Common myeloid progenitor, CD34-positive (primary cell): ENCODE data around the gene LRFN2.

ENCODE experiments used
- CTCF ChIA-PET: fragments of 350-600 bp; sonication (Branson Sonifier 250); formaldehyde crosslinking; loops from one replicate; lab custom pipeline; 2021; ENCODE audit warnings: antibody characterized with exemption; lab: Charles Lee
- POLR2A ChIA-PET: fragments of 350-600 bp; sonication (Branson Sonifier 250); formaldehyde crosslinking; loops from one replicate; lab custom pipeline; 2021; ENCODE audit warnings: antibody characterized with exemption; lab: Charles Lee
- DNase-seq, 3 donors: peaks; one replicate each; pipeline versions ENCODE4 v3.0.0 to v3.0.0-alpha.2; 2013
- H3K27ac ChIP-seq, 2 experiments: 1 replicate in 1 of 2; 2 replicates in 1 of 2; pipeline ENCODE4 v1.7.0; 2013; ENCODE audit warnings: inconsistent platforms in 2 of 2, low read length in 2 of 2, mild to moderate bottlenecking in 2 of 2, low read depth in 1 of 2, moderate library complexity in 1 of 2; ENCODE audit not compliant: severe bottlenecking in 2 of 2, insufficient read depth in 1 of 2, poor library complexity in 1 of 2
- H3K27me3 ChIP-seq, 5 experiments: replicated peaks in 2 of 5; 1 replicate in 3 of 5; 2 replicates in 2 of 5; pipeline versions ENCODE4 v1.6.1 to v1.7.0; 2013; ENCODE audit warnings: low read length in 4 of 5, mild to moderate bottlenecking in 2 of 5, moderate library complexity in 2 of 5, inconsistent platforms in 1 of 5; ENCODE audit not compliant: insufficient read depth in 5 of 5, control insufficient read depth in 4 of 5
- H3K36me3 ChIP-seq, 4 experiments: 1 replicate in 2 of 4; 2 replicates in 2 of 4; pipeline versions ENCODE4 v1.6.1 to v1.7.0; 2013; ENCODE audit warnings: low read length in 3 of 4, control low read depth in 1 of 4, mild to moderate bottlenecking in 1 of 4; ENCODE audit not compliant: control insufficient read depth in 4 of 4, insufficient read depth in 4 of 4
- H3K4me1 ChIP-seq, 4 experiments: 1 replicate in 3 of 4; 2 replicates in 1 of 4; pipeline versions ENCODE4 v1.6.1 to v1.7.1; 2013; ENCODE audit warnings: low read length in 3 of 4, mild to moderate bottlenecking in 3 of 4, control low read depth in 1 of 4, inconsistent platforms in 1 of 4, moderate library complexity in 1 of 4; ENCODE audit not compliant: control insufficient read depth in 4 of 4, insufficient read depth in 4 of 4; ENCODE audit errors: control extremely low read depth in 1 of 4
- H3K4me3 ChIP-seq, 7 experiments: 1 replicate in 4 of 7; 2 replicates in 3 of 7; pipeline versions ENCODE4 v1.5.1 to v1.7.0; 2013; ENCODE audit warnings: mild to moderate bottlenecking in 7 of 7, low read length in 6 of 7, moderate library complexity in 6 of 7, inconsistent platforms in 2 of 7, low read depth in 2 of 7, control low read depth in 1 of 7; ENCODE audit not compliant: insufficient read depth in 4 of 7, control insufficient read depth in 1 of 7; ENCODE audit errors: extremely low read depth in 1 of 7
- H3K9me3 ChIP-seq, 5 experiments: 1 replicate in 4 of 5; 2 replicates in 1 of 5; pipeline versions ENCODE4 v1.6.1 to v1.7.1; 2013; ENCODE audit warnings: low read length in 4 of 5, mild to moderate bottlenecking in 2 of 5, inconsistent platforms in 1 of 5, low read depth in 1 of 5, moderate library complexity in 1 of 5; ENCODE audit not compliant: control insufficient read depth in 4 of 5, insufficient read depth in 2 of 5; ENCODE audit errors: control extremely low read depth in 1 of 5
- WGBS: methylation state at CpG from one replicate; pipeline ENCODE4 v1.1.5; 2013; ENCODE audit not compliant: insufficient coverage; 5-methylcytosine and 5-hydroxymethylcytosine counted together

The LRFN2 gene

GRCh38 chr6:40542175-40542764 lies 44.9 kb downstream of the LRFN2 start:
- ChIA-PET POLR2A (no interaction called here), CTCF (interaction anchor here (1.4 kb wide), 1 partner anchor 45 kb away, joined by 4 read pairs; no protein-coding TSS in a partner anchor)

GRCh38 chr6:40541556-40542174 lies 45.5 kb downstream of the LRFN2 start:
- Histone ChIP-seq H3K4me3 (no peak overlapping the region), H3K27ac (no peak overlapping the region), H3K36me3 (no peaks in the 10 kb centered on the region), H3K9me3 (no peaks in the 10 kb centered on the region), H3K27me3 (peaks cover 0 to 4% (median 0%) of the 10 kb centered on the region in 5 experiments), H3K4me1 (peaks cover 0 to 40% (median 18%) of the 10 kb centered on the region in 4 experiments)
- 86% methylated on average over 8 of the region's 9 CpGs for WGBS
- DNase-seq: no peak
- CTCF ChIA-PET: no interaction called here
- POLR2A ChIA-PET: no interaction called here

More at GRCh38 chr6:40542175-40542764, 44.9 kb downstream of the LRFN2 start:
- Histone ChIP-seq H3K27me3 (peaks cover 0 to 4% (median 0%) of the 10 kb centered on the region in 5 experiments), H3K27ac (no peak overlapping the region), H3K9me3 (no peaks in the 10 kb centered on the region), H3K36me3 (no peaks in the 10 kb centered on the region), H3K4me1 (peaks cover 0 to 39% (median 18%) of the 10 kb centered on the region in 4 experiments), H3K4me3 (no peak overlapping the region)
- DNase-seq: no peak
- WGBS: 100% methylated on average over 3 of the region's 5 CpGs

DNA sequence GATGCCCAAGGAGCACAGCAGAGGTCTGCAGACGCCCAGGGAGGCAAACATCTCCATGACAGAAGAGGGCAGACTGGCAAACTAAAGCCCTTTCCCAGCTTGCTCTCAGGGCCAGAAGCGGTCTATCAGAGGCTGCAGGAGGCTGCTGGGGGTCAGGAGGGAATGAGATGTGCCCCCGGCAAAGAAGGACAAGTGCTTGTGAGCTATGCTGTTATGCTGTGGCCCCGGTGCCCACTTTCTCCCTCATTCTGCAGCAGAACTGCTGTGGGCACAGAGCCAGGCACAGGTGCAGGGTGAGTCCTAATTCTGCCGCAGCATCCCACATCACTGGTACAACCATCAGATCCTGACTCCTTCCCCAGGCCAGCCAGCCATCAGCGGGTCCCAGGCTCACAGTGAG lies 46.4 kb downstream of the LRFN2 start:
- ChIA-PET CTCF (no interaction called here), POLR2A (no interaction called here)
- DNase-seq: no peak
- Histone ChIP-seq H3K27ac (no peak overlapping the region), H3K36me3 (no peaks in the 10 kb centered on the region), H3K27me3 (peaks cover 0 to 2% (median 0%) of the 10 kb centered on the region in 5 experiments), H3K4me3 (no peak overlapping the region), H3K9me3 (no peaks in the 10 kb centered on the region), H3K4me1 (peaks cover 0 to 40% (median 18%) of the 10 kb centered on the region in 4 experiments)
- 97% methylated on average over 5 of the region's 6 CpGs for WGBS

DNA sequence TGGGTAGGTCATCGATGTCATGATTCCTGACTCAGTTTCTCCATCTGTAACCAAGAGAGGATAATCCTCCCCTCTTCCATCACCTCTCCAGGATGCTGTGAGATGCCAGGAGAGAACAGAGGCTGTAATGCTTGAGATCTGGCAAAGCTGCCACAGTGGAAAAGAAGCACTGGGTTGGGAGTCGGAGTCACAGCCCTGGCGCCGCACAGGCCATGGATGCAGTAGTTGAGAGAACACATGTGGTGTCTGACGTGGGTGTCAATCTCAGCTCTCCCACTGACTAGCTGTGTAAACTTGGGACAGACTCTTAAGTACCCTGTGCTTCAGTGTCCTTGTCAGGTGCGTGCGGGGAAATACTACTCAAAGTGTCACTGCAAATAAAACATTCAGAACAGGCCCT lies 47.3 kb downstream of the LRFN2 start:
- Histone ChIP-seq H3K9me3 (no peaks in the 10 kb centered on the region), H3K4me3 (no peak overlapping the region), H3K36me3 (no peaks in the 10 kb centered on the region), H3K27ac (no peak overlapping the region), H3K27me3 (peaks cover 0 to 2% (median 0%) of the 10 kb centered on the region in 5 experiments), H3K4me1 (peaks cover 0 to 44% (median 18%) of the 10 kb centered on the region in 4 experiments)
- no peak for DNase-seq
- 91% methylated on average over 6 of the region's 7 CpGs for WGBS
- POLR2A ChIA-PET: no interaction called here
- CTCF ChIA-PET: interaction anchor here (4.7 kb wide), 1 partner anchor 11 kb away, joined by 26 read pairs; no protein-coding TSS in a partner anchor

- ChIA-PET POLR2A (no interaction called here), CTCF (interaction anchor here (1.1 to 4.7 kb wide), 2 partner anchors 9 to 12 kb away, joined by 4 to 26 read pairs; no protein-coding TSS in a partner anchor)
- 97% methylated on average over 5 of the region's 9 CpGs for WGBS
- no peak overlapping the region for H3K4me3 ChIP-seq
- H3K4me1 ChIP-seq: peaks cover 0 to 31% (median 9%) of the 10 kb centered on the region in 4 experiments
- no peak for DNase-seq
- H3K27me3 ChIP-seq: peaks cover 0 to 2% (median 0%) of the 10 kb centered on the region in 5 experiments
- H3K9me3 ChIP-seq: no peaks in the 10 kb centered on the region
- no peak overlapping the region for H3K27ac ChIP-seq
- H3K36me3 ChIP-seq: no peaks in the 10 kb centered on the region
Measured at GRCh38 chr6:40538556-40538955, 48.6 kb downstream of the LRFN2 start.

DNA sequence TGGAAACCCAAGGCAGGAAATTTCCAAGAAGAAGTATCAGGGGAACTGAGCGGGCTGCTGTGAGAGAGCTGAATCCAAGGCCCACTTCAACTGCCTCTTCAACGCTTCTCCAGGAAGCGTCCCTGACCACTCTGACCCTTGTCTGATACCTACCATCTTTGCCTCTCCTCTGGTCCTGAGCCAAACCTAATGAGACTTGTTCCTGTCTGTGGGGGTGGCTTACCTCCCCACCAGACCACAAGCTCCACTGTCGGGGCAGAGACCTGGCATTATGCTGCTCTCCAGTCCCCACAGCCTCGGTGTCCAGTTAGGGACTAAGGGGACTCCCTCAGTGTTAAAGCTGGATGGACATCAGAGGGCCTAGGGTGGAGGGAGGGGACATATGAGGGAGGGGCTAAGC lies 49.7 kb downstream of the LRFN2 start:
- POLR2A ChIA-PET: no interaction called here
- CTCF ChIA-PET: interaction anchor here (0.5 to 4.7 kb wide), 3 partner anchors 9 to 467 kb away, joined by 3 to 26 read pairs (median 4); no protein-coding TSS in a partner anchor

DNA sequence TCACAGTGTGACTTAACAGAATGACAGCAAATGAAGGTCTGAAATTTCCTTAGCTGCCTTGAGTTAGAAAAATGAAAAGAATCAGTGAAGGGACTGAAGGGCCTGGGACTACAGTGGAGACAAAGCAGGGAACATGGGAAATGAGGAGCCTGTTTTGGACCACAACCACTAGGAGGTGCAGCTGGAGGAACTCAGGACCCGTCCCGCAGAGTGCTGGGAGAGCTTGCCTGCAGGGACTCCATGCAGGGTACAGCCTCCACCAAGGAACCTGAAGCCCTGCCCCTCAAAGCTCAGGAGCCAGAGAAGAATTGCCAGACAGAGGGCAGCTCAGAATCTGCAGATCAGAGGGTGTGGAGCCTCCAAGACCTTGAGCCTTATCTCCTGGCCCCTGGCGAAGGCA lies 50.7 kb downstream of the LRFN2 start:
- ChIA-PET CTCF (interaction anchor here (1.7 to 4.7 kb wide), 4 partner anchors 8 to 52 kb away, joined by 4 to 26 read pairs (median 8); partner anchors contain the start of gene LRFN2), POLR2A (interaction anchor here (0.6 kb wide), 1 partner anchor 1579 kb away, joined by 3 read pairs; no protein-coding TSS in a partner anchor)
- no peak for DNase-seq
- Histone ChIP-seq H3K27me3 (no peaks in the 10 kb centered on the region), H3K9me3 (no peaks in the 10 kb centered on the region), H3K36me3 (no peaks in the 10 kb centered on the region), H3K27ac (no peak overlapping the region), H3K4me3 (no peak overlapping the region), H3K4me1 (peaks cover 0 to 16% (median 2%) of the 10 kb centered on the region in 4 experiments)
- 72% methylated on average over 3 of the region's 3 CpGs for WGBS

More for the DNA sequence above, 49.7 kb downstream of the LRFN2 start:
- Histone ChIP-seq H3K4me3 (no peak overlapping the region), H3K36me3 (no peaks in the 10 kb centered on the region), H3K4me1 (peaks cover 0 to 20% (median 4%) of the 10 kb centered on the region in 4 experiments), H3K27me3 (no peaks in the 10 kb centered on the region), H3K27ac (no peak overlapping the region), H3K9me3 (no peaks in the 10 kb centered on the region)
- no peak for DNase-seq
- WGBS: 64% methylated on average over 5 of the region's 5 CpGs
